ENCODE measurements around the gene SLC7A1.

Gene SLC7A1

DNA sequence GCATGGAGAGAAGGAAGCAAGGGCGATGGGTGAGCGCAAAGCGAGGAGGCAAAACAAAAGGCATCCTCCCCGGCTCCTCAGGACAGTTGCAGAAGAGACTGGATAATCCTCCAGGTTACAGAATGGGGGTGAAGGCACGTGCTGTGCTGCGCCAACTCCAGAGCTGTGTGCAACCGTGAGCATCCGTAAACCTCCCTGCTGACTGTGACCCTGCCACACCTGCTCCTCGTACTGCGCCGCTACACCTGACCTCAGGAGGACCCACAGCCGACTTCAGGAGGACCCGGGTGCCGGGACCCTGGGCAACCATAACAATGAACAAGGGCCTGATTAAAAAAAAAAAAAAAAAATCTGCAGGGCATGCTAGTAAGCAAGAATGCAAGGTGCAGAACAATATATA lies 68.7 kb downstream of the SLC7A1 start:
- no peak for DNase-seq

DNA sequence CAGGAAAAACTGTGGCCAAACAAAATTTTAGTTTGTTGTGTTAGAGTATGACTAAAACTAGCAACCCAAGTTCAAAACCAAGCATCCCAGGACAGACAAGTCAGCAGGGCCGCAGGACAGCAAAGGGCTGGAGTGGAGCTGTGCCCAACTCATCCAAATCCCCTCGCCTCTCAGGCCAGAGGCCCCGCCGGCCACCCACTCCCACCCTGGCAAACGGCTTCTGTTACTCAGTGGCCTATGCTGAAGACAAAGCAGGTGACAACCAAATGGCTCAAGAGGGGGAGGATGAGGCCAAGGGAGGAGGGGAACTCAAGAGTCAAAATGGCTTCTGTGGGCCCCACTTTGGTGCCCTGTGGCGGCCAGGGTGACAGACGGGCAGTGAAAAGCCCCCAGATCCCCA lies 69.7 kb downstream of the SLC7A1 start:
- no peak for DNase-seq

DNA sequence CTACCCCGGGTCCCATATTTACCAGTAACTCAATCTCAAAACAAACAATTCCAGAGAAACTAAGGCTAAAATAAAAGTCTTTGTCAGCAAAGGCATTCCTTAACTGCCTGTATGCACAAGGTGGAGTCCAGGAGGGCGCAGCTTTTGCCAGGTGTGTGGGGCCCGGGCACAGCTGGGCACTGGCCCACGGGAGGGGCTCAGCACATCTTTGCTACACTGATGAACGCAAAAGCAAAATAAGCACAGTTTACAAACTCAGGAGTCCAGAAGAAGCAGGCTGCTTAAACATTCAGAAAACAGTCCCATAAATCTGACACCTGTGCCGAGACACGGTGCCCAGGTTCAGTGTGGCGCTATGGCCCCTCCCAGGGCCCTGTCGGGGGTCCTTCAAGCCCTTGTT lies 70.8 kb downstream of the SLC7A1 start:
- no peak for DNase-seq

DNA sequence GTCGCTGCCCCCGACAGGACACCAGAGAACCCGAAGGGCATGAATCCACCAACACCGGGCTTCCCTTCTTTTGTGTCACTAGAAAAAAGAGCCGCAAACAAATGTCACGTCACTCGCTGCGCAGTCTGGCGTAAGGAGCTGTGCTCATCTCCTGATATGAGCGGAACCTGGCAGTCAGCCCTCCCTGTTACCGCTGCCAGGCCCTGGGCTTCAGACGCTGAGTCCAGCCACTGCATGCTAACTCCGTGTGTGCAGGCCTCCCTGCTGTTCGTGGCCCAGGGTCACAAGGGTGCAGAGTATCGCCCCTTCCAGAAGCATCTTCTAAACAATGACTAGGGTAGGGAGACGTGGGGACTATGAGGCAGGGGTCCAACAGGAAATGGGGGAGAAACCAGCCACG lies 71.3 kb downstream of the SLC7A1 start:
- DNase-seq = no peak

DNA sequence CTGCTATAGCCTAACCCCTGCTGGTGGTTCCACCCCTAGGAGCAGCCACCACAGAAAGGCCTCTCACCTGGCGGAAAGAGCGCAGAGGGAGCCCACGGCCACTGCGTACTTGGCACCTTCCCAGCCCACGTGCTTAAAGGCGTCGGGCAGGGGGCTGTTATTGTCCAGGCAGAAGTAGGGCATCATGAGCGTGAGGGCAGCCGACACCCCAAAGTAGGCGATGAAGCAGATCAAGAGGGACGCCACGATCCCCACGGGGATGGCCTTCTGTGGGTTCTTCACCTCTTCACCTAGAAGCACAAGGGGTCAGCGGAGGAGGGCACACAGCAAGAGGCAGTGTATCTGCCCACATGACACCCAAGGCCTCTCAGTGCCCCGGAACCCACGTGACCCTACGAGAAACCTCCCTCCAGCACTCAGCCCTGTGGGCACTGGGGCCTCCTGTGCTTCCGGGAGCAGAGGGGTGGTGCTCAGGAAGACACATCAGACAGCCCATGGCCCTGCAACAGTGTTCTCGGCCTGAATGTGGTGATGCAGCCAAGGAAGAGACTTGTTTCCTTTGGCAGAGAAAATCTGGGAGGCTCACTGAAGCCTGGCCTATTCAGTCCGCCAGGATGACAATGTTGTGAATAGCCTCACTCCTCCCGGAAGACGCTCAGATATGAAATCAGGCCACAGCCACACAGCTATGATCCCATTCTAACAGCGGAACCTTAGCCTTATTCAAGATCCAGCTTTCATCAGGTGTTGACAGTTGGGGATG lies 72.1 kb downstream of the SLC7A1 start:
- no peak for DNase-seq

DNA sequence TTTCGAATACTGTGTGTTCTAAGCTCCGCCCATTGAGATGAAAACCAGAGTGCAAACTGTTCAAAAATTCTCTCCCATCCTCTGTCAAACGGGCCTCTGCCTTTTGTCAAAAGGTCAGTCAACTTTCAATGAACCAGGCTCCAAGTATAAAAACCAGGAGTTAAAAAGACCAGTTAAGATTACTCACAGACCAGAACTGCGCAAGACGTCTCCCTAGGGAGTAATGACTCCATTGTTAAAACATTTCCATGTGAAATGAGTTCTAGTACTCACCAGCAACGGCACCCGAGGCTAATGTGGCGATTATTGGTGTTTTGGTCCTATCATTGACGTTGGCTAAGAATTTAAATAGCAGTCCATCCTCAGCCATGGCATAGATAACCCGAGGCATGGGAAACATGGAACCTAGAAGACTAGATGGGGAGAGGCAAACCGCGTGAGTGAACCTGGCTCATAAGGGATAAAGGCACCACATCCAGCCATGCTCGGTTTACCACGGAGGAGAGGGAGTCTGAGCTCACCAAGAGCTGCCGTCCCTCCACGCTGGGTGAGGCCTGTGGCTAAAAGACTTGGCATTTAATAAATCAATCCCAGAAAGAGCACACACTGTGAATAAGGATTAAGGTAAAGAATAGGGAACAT lies 73.3 kb downstream of the SLC7A1 start:
- DNase-seq = no peak

DNA sequence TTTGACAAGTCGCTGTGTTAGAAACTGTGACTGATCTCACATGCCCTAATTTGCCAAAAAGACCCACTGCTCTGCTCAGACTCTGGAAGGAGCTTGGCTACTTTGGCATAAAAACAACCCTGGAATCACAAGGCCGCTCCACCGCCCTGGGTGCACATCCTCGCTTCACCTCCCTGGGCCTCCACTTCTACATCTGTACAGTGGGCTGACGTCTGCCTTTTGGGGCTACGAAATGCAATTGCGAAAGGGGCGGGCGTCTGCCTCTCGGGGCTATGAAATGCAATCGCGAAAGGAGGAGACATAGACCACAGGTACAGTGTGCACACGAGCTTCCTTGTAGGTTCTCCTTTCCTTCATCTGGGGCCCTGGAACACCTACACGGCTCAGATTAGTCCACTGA lies 74.2 kb downstream of the SLC7A1 start:
- no peak for DNase-seq

DNA sequence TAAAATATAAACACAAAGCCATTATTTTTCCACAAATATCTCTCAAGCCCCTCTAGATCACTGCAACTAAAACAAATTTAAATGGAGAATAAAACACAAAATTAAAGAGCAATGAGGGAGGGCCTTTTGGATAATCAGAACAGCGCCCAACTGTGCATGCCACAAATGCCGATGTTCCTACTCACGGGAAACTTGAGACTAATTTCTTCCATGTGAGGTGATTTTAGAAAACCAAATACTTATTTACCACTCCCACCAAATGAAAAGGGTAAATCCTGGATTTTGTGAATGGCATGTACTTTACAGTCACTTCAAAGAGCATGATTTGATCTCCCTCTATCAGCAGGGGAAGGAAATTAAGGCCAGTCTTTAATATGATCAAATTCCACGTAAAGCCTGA lies 74.8 kb downstream of the SLC7A1 start:
- DNase-seq = no peak

DNA sequence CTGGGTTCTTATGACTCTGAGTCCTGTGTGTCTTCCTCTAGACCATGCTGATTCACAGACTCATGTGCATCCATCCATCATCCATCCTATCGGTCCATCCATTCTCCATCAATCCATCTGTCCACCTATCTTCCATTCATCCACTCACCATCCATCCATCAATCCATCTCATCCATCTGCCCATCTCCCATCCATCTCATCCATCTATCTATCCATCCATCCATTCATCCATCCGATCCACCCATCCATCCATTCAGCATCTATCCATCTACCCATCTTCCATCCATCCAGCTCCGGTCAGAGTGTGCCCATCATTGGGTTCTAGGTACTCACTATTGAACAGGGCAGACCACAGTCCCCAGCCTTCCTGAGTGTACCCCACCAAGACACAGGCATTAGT lies 75.6 kb downstream of the SLC7A1 start:
- no peak for DNase-seq

DNA sequence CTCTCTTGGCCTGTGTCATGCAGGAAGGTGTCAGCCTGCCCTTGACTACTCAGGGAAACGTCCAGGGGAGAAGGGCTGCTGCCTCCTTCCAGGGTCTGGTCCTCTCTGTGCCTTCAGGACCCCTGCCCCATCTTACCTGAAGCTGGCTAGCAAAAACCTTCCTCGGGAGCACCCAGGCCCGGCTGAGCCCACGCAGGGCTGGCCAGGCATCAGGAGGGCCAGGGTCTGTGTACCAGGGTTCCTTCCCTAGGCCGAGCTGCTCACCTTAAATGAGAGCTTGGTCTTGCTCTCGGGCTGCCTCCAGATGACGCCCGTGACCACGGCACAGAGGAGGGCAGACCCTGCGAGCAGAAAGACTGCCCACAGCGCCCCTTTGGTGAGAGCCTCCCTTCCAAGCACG lies 78.6 kb downstream of the SLC7A1 start:
- DNase-seq = no peak

DNA sequence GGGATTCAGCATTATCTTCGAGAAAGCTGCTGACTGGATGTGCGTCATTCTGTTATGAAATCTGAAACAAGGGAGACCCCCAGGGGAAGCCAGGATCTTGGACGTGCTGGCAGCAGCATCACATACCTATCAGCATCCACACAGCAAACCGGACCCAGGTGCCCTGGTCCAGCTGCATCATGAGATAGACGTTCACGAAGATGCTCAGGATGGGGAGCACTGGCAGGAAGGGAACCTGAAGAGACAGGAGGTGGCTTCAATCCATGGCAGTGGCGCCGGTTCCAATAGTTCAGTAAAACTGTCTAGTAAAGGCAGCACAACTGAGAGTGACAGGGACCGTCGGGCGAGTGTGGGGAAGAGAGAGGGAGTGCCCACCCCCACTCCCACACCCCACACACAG lies 79.5 kb downstream of the SLC7A1 start:
- no peak for DNase-seq

DNA sequence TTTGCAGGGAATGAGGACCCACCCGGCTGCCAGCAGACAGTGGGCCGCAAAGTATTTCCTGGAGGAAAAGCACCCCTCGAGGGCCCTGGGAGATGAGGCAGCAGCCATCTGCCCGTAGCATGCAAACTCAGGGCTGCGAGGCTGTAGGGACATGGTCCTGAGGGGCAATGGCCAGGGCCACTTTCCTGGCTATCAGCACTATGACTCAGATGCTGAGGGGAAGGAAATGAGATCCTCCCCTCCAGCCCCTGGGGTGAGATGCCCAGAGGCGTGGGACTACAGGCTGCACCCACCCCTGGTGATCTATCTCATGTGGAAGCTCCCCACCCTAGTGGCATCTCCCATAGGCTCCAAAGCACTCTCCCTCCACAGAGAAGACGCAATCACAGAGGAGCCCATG lies 80.1 kb downstream of the SLC7A1 start:
- no peak for DNase-seq

DNA sequence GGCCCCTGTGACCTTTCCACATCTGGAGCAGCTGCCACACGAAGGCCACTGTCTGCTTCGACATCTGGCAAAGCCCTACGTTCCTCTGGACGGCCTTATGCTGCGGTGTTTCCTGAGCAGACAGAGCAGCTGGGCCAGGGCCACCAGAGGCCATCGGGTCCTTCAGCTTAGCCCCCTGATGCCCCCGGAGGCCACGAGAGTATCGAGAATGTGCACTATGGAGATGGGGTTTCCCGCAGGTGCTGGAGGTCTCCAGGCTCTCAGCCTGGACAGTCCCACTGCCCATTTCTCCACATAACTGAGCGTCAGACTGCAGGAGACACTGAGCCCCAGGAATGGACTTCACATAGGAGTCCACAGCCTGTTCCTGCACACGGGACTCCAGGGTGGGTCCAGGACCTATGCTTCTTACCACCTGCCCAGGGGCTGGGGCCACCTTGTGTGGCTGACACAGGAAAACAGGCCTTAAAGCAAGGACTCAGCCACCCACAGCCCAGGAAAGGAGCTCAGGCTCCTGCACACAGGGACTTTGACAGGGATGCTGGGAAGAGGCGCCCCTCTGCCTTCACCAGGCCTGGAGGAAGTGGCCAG lies 80.7 kb downstream of the SLC7A1 start:
- DNase-seq = no peak

DNA sequence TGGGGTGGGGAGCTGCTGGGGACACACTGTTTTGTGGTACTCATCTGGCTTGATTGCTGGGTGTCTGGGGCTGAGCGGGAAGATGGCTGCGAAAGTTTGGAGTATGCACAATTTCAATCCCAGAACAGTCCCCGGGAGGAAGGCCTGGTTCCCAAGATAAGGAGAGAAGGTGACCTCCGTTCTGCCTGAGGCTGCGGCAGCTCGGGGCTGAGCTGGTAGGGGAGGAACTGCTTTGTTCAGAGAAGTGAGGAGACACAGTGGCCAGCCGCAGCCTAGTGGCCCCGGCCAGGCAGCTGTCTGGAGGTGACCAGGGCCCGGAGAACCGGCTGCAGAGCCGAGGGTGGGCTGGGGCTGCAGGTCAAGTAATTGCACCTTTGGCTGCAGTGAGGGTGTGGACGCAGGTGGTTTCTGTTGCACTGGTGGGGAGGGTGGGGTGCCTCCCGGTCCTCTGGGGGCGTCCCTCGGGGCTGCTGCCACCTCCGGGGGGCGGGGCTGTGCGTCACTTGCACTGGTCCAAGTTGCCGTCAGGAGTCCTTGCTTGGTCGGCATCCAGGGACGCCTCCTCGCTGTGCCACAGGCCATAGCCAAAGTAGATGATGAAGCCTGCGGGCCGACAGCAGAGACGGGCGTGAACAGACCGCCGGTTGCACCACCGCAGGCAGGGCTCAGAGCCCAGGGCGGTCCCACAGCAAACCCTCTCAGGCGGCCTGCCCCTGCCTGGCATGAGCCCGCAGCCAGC lies 81.3 kb downstream of the SLC7A1 start:
- DNase-seq = no peak

DNA sequence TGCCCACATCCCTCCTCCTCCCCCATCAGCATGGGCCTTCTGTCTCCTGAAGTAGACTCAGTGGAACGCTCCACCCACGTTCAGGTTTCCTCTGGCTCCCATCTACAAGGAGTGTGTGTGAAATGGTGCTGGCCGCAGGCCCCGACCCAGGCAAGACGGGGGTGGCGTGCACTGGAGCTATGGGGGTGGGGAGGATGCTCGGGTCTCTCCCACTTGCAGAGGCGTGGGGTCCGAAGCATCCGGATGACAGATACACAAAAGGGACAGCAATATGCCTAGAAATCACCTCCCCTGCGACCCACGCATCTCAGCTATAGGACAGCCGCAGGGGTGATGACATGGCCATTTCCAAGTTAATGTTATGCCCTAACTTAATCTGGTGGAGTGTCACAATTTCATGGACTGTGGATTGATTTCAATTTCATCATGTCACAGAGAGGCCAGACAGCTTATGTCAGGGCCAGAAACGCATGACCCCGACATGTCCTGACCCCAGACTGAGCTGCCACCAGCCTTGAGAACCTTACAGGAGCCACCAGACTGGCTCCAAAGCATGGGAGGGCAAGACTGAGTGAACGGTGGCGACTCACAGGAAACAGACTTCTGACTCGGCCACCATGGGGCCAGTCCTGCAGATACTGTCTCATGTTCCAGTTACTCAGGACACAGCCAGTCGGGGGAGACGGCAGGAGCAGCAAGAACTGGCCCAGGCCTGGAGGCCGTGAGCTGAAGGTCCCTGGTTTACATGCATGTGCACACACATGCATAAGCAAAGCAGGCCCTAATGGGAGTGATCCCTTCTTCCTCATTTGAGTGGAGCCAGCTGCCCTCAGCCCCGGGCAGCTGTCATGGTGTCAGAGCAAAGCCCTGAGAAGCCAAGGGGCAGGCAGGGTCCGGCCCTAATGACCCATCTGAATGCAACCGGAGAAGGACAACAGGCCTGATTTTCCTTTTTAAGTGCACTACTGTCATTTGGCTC lies 82.2 kb downstream of the SLC7A1 start:
- no peak for DNase-seq

DNA sequence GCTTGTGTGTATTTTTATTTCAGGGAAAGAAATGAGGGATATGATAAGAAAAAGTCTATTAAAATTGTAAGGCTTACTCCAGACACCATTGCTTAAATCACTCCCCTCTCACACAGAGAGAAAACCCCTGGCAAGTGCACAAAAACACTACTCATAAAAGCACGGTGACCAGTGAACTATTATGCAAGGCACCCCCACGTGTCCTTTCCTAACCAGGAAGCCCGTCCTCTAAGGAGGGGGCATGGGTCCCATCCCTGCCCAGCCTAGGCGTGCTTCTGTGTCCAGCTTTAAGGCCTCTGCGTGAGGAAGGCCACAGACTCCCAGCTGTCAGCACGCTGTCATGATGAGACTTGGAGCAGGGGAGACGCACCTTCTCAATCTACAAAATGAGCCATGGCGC lies 83.5 kb downstream of the SLC7A1 start:
- DNase-seq = no peak

DNA sequence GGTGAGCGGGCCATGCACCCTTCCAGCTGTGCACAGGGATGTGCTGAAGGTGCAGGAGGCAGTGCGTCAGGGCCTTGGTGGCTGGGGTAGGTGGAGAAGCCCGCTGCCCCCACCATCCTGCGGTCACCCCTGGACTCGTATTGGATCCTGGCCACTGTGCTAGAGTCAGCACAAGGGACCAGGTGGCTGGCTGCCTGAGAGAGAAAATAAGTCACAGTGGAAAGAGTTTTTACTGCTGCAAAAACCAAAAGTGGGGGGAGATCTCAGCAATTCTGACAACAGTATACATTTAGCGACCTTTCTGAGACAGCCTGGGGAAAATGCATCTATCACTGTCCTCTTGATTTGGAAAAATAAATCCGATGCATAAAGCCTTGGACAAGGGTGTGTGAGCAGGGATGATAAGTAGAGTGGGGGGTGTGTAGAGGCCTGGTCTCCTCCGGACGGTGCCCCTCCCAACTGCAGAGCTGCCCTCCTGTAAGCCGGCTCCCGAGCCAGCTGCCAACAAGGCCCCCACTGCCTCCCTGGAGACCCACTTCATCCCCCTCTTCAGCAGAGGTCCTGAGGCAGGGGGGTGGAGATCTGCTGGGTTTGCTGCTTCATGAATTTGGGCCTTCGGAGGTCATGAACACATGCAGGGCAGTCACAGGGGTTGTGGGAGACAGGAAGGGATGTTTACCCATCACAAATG lies 84.2 kb downstream of the SLC7A1 start:
- no peak for DNase-seq

DNA sequence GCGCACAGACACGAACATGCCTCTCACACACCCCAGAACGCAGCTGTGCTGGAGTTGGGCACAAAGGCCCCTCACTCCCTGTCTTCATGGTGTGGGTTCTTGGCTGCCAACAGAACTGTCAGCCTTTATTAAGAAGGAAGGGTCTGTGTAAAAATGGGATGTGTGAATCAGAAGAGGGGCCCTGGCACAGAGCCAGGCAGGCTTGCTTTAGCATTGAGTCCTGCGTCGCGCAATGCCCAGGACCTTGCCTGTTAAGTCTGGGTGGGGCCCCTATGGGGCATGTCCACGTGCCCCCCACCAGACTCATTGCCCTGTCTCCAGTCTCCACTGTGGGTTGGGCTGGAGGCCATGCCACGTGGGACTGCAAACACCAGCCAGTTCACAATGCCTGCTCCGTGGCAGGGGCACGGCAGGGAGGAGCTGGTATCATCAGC lies 84.8 kb downstream of the SLC7A1 start:
- DNase-seq = no peak

DNA sequence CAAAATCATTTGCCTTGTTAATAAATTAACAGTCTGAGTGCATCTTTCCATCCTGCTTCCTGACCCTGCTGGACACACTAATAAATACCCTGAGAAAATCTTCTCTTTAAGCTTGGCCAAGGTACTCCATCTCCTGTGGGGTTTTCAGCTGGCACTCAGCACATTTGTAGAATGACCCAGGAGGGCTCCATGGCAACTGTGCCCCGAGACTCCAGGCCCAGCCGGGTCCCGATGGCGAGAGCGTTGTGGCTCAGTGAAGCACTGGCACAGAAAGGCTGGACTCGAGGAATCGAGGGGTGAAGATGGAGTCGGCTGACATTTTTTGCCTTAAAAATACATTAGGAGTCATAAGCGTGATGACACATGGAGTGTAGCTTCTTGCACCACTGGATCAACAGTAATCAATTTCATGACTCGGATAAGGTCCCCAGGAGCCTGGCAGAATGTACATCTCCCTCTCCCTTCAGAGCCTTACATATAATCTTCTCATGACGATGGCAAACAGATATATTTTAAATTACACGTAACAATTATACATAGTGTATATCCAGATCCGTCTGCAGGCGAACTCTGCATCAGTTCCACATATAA lies 85.4 kb downstream of the SLC7A1 start:
- DNase-seq = no peak

DNA sequence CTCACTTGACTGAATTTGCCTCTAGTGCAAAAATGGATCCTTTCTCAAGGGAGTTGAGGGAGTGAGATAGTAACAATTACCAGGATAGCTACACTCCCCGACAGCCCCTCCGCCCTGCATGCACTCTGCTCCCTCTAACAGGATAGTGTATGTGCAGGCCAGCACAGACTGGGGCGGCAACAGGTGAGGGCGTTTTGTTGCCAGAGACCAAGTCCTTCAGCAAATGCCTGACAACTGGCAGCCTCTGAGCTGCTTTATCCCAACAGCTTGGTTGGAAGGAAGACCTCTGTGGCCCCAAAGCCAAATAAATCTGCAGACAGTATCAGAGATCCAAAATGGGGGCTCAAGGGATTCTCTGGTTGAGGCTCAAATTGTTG lies 86.6 kb downstream of the SLC7A1 start:
- no peak for DNase-seq

DNA sequence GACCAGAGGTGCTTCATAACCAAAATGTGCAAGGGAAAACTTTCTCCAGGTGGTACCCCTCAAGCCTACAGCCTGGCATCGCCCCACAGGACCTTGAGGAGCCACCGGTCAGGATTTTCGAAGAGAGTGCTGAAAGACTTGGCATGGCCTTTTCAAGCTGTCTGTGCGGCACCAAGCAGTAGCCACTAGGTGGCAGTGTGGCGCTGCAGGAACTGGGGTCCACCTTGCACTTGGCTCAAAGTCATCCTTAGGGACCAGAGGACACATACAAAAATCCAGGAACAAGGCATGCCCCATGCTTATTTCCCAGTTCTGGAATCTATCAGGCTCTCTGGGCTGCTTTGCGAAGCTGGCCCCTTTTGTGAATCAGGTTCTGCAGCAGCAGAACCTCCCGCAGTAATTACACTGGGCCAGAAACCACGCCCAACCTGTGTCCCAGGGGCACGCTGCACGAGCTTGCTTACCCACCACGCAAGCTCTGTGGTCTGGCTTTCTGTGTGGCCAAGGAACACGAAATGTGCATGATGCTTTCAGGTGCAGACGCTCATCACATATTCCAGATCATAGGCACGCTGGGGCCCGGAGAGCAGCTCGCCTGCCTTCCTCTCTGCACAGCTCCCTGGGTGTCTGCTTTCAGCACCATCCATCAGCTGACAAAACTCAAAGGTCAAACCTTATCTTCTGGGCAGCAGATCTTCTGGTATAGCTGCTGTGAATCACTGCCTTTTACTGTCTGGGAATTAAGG lies 87.2 kb downstream of the SLC7A1 start:
- peak; percentile 56 for DNase-seq
